ENCODE measurements around the gene SPTBN5.

SPTBN5 gene

GRCh38 chr15:41926185-41927056 is 32.6 kb upstream of the SPTBN5 start:
- DNase-seq, result no peak

- no peak for DNase-seq
These were observed 31.3 kb upstream of the SPTBN5 start for GRCh38 chr15:41925086-41925608.

GRCh38 chr15:41923401-41923997 is 29.6 kb upstream of the SPTBN5 start:
- DNase-seq, result no peak

- no peak for DNase-seq
These were observed 28.5 kb upstream of the SPTBN5 start for GRCh38 chr15:41922353-41922752.

GRCh38 chr15:41921639-41922038 is 27.8 kb upstream of the SPTBN5 start:
- no peak for DNase-seq

GRCh38 chr15:41921167-41921566 is 27.3 kb upstream of the SPTBN5 start:
- DNase-seq, result no peak

GRCh38 chr15:41919954-41920538 is 26.2 kb upstream of the SPTBN5 start:
- DNase-seq, result peak; percentile 21

- peak; percentile 3 for DNase-seq
These were observed 25.5 kb upstream of the SPTBN5 start for GRCh38 chr15:41919201-41919820.

GRCh38 chr15:41918506-41919126 is 24.8 kb upstream of the SPTBN5 start:
- DNase-seq, result no peak

GRCh38 chr15:41917767-41918430 is 24.0 kb upstream of the SPTBN5 start:
- no peak for DNase-seq

GRCh38 chr15:41915255-41915994 is 21.6 kb upstream of the SPTBN5 start:
- DNase-seq, result no peak

- DNase-seq, result no peak
These were observed 20.6 kb upstream of the SPTBN5 start for GRCh38 chr15:41914411-41914810.

GRCh38 chr15:41913256-41913655 is 19.4 kb upstream of the SPTBN5 start:
- DNase-seq, result no peak

GRCh38 chr15:41911691-41912345 is 18.0 kb upstream of the SPTBN5 start:
- DNase-seq, result no peak

GRCh38 chr15:41908736-41909461 is 15.0 kb upstream of the SPTBN5 start:
- DNase-seq, result no peak

- DNase-seq, result no peak
These were observed 13.3 kb upstream of the SPTBN5 start for GRCh38 chr15:41907141-41907540.

- no peak for DNase-seq
These were observed 12.8 kb upstream of the SPTBN5 start for GRCh38 chr15:41906608-41907007.

GRCh38 chr15:41905036-41905793 is 11.4 kb upstream of the SPTBN5 start:
- DNase-seq, result no peak

- DNase-seq, result peak; percentile 55
These were observed 10.7 kb upstream of the SPTBN5 start for GRCh38 chr15:41904541-41905005.

All from NCI-H69 (cell line).